ENCODE results near the gene MRGPRE.

Gene MRGPRE

GRCh38 chr11:3232956-3233355, 739 bp upstream of the MRGPRE start:
- TF ChIP-seq EGR1 (IDR thresholded peaks at IDR 0.05) = no peak
- TF ChIP-seq RAD21 (IDR thresholded peaks at IDR 0.05; ENCODE audit: low read depth) = no peak
- no peak for TF ChIP-seq ZBTB7A (IDR thresholded peaks at IDR 0.05; ENCODE audit: low read depth)
- no peak for TF ChIP-seq USF1 (IDR thresholded peaks at IDR 0.05)
- no peak for TF ChIP-seq YY1 (IDR thresholded peaks at IDR 0.05; ENCODE audit: low read depth)
- no peak for TF ChIP-seq CEBPB (IDR thresholded peaks at IDR 0.05)
- TF ChIP-seq FOXM1 (IDR thresholded peaks at IDR 0.05; ENCODE audit: borderline replicate concordance, low read depth) = no peak
- TF ChIP-seq CREB1 (IDR thresholded peaks at IDR 0.05; ENCODE audit: low read depth) = no peak
- TF ChIP-seq TEAD4 (IDR thresholded peaks at IDR 0.05) = no peak
- TF ChIP-seq MAX (IDR thresholded peaks at IDR 0.05) = no peak
- no peak for TF ChIP-seq EP300 (IDR thresholded peaks at IDR 0.05; ENCODE audit: borderline replicate concordance)
- TF ChIP-seq TAF1 (IDR thresholded peaks at IDR 0.05; ENCODE audit: low read depth) = no peak

- no peak for TF ChIP-seq YY1 (IDR thresholded peaks at IDR 0.05; ENCODE audit: low read depth)
- no peak for TF ChIP-seq MAX (IDR thresholded peaks at IDR 0.05)
- TF ChIP-seq NFIC (IDR thresholded peaks at IDR 0.05) = no peak
- TF ChIP-seq REST (IDR thresholded peaks at IDR 0.05; ENCODE audit: low read depth) = no peak
- no peak for TF ChIP-seq EGR1 (IDR thresholded peaks at IDR 0.05)
- TF ChIP-seq CEBPB (IDR thresholded peaks at IDR 0.05) = no peak
- TF ChIP-seq ZBTB7A (IDR thresholded peaks at IDR 0.05; ENCODE audit: low read depth) = no peak
- TF ChIP-seq USF1 (IDR thresholded peaks at IDR 0.05) = no peak
- TF ChIP-seq EP300 (IDR thresholded peaks at IDR 0.05; ENCODE audit: borderline replicate concordance) = no peak
- TF ChIP-seq TCF12 (IDR thresholded peaks at IDR 0.05; ENCODE audit: low read depth) = no peak
Observed at GRCh38 chr11:3231550-3231850, 717 bp downstream of the MRGPRE start.

GRCh38 chr11:3230636-3231549, 1.3 kb downstream of the MRGPRE start:
- TF ChIP-seq FOXM1 (IDR thresholded peaks at IDR 0.05; ENCODE audit: borderline replicate concordance, low read depth) (no peak), TCF12 (IDR thresholded peaks at IDR 0.05; ENCODE audit: low read depth) (no peak), USF1 (IDR thresholded peaks at IDR 0.05) (no peak), ZBTB7A (IDR thresholded peaks at IDR 0.05; ENCODE audit: low read depth) (no peak), RAD21 (IDR thresholded peaks at IDR 0.05; ENCODE audit: low read depth) (no peak), TEAD4 (IDR thresholded peaks at IDR 0.05) (no peak), CREB1 (IDR thresholded peaks at IDR 0.05; ENCODE audit: low read depth) (no peak)

GRCh38 chr11:3229673-3230630, 2.3 kb downstream of the MRGPRE start:
- TF ChIP-seq EGR1 (IDR thresholded peaks at IDR 0.05) (no peak), USF1 (IDR thresholded peaks at IDR 0.05) (no peak)

GRCh38 chr11:3228445-3228829, 3.8 kb downstream of the MRGPRE start:
- TF ChIP-seq USF1 (IDR thresholded peaks at IDR 0.05) (no peak), TEAD4 (IDR thresholded peaks at IDR 0.05) (no peak), TCF12 (IDR thresholded peaks at IDR 0.05; ENCODE audit: low read depth) (no peak), CEBPB (IDR thresholded peaks at IDR 0.05) (no peak), RAD21 (IDR thresholded peaks at IDR 0.05; ENCODE audit: low read depth) (no peak), CREB1 (IDR thresholded peaks at IDR 0.05; ENCODE audit: low read depth) (no peak)
